ENCODE measurements around the gene PRDM8.
A peak's percentile ranks its signal among the peaks of the same experiment; 100 is the strongest.
"Not testable (repeated sequence)": the region's sequence is repeated elsewhere in the genome, so short reads cannot be mapped to it uniquely, and the experiment has no call there.

PRDM8 gene

GRCh38 chr4:80228460-80228859 is 31.2 kb downstream of the PRDM8 start:
- DNase-seq (ENCODE audit: low read depth): no peak

GRCh38 chr4:80229128-80229527 is 31.8 kb downstream of the PRDM8 start:
- DNase-seq (ENCODE audit: low read depth): no peak

DNA sequence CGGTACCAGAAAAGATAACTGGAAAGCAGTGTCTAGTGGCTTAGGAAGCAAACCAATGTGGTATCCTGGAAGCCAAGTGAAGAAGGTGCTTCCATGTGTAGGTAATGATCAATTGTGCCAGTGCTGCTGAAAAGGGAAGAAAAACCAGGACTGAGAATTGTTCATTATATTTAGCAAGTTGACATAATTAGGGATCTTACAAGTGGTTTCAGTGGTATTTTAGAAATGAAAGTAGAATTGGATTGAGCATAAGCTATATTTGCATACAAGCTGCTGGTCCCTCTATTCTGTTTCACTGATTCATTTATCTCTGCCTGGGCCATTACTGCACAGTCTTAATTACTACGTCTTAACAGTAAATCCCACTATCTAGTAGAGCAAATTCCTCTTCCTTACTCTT is 32.3 kb downstream of the PRDM8 start:
- no peak for DNase-seq (ENCODE audit: low read depth)

- DNase-seq (ENCODE audit: low read depth): no peak
Observed at GRCh38 chr4:80231180-80231579, 33.9 kb downstream of the PRDM8 start.

GRCh38 chr4:80232707-80233370 is 35.5 kb downstream of the PRDM8 start:
- DNase-seq (ENCODE audit: low read depth): no peak

DNA sequence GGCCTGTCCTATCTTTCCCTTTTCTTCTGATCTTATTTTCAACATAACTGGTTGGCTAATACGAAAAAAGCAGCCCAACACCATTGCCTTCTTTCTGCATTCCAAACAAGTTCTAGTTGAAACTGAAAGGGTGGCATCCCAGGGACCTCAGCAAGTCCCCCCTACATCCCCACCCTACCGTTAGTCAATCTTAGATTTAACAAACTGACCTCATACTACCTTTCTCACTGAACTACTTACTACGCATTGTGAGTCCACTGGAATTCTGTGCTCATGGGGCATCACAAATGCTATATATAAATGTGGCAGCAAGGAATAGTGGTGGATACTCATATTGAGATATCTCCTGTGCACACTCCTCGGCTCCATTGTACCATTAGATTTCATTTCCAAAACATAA is 36.1 kb downstream of the PRDM8 start:
- DNase-seq (ENCODE audit: low read depth): no peak

DNA sequence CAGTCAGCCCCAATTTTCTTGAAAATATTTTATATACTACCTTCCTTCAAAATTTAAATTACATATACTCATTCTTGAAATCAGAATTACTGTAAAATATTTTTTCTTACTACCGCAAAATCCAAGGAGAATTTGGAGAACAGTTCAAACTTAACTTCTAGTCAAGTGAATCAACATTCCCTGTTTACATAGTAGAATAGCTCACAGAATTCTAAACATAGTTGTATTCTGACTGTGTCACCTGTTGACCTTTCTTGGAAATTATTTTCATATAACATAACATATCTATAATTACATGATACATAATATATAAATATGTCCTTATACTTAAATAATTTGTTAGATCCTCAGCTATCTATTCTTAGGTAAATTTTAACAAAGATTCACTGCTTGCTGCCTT is 38.1 kb downstream of the PRDM8 start:
- no peak for DNase-seq (ENCODE audit: low read depth)

- peak; percentile 89 for DNase-seq (ENCODE audit: low read depth)
Observed at GRCh38 chr4:80237992-80238391, 40.7 kb downstream of the PRDM8 start.

- DNase-seq (ENCODE audit: low read depth): no peak
Observed at GRCh38 chr4:80239480-80240150, 42.3 kb downstream of the PRDM8 start.

GRCh38 chr4:80240976-80241375 is 43.7 kb downstream of the PRDM8 start:
- DNase-seq (ENCODE audit: low read depth): no peak

DNA sequence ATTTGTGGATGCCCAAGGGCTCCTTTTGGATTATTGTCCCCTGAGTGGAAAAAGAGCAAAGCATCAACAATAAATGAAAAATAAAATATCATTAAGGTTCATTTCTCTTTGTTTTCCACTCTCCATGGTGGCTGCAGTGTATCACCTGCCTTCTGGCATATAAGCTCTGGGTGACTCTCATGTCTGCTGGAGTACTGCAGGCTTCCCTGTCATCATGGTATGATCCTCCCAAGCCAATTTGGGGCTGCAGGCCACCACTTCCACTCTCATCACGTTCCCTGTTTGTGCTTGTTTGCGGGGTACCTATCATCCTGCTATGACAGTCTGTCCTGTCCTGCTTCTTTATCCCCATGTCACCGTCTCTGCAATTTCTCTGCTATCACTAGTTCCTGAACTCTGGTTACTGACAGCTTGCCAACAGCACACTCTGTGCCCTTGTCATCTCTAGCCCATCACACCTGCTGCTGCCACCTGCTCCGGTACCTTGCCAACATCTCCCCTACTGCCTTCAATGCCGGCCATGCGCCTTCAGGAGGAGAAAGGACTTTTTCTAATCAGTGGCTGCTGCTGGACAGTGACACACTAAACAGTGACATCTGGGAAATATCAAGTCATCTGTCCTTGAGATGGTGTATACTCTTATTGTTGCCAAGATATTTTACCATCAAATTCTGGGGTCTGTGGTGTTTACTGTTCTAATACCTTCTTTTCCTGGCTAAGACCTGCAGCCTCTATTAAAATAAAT is 46.1 kb downstream of the PRDM8 start:
- DNase-seq (ENCODE audit: low read depth): no peak

- DNase-seq (ENCODE audit: low read depth): not testable (repeated sequence)
Observed at GRCh38 chr4:80247484-80247883, 50.2 kb downstream of the PRDM8 start.

- DNase-seq (ENCODE audit: low read depth): no peak
Observed at GRCh38 chr4:80249144-80249543, 51.8 kb downstream of the PRDM8 start.

GRCh38 chr4:80252427-80252826 is 55.1 kb downstream of the PRDM8 start:
- DNase-seq (ENCODE audit: low read depth): no peak

DNA sequence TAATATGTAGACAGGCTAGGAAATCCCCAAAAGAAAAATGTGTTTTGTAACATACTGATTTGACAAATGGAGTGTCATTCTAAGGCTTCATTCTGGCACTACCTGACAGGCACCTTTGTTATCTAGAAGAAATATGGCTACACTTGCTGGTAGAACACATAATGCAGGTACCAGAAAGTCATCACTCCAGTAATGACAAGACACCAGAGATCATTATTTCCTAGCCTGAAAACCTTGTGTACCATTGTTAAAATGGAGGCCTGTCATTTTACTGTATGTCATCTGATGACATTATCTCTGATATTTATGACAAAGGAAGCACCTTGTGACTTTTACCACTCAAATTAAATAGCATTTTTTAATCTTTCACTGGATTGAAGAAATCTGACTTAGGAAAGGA is 55.6 kb downstream of the PRDM8 start:
- DNase-seq (ENCODE audit: low read depth): no peak

DNA sequence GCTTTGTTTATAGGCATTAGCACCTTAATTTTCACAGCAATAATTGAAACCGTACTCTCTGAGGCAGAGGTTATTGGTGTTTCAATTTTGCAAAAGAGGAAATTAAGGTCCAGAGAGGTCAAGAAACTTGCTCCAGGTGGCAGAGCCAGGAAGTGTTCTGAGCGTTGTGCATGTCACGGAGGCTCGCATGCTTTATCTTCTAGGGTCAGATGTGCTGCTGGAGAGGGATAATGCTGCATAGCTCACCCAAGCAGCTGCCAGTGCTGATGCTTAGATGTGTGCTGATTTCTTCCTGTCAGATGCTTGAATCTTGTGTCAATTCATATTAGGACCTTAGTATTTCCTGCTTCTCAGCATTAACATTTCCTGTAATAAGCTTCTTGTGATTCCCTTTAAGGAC is 56.2 kb downstream of the PRDM8 start:
- no peak for DNase-seq (ENCODE audit: low read depth)

All from HS-27A (cell line).